MCF 10A (cell line): ENCODE measurements around the gene GDF7. TPM values are rescaled to one million over a fixed set of nuclear protein-coding genes. Genes with fewer than 3 reads are reported as not detected.

Source experiments
- BruUV-seq: library from RNA; stranded (reverse); fragments of 400-500 nt; replicated peaks from 2 replicates; lab custom pipeline; 2021; lab: Mats Ljungman, UMichigan
- CTCF ChIA-PET: fragments of 300-600 bp; sonication (Branson Sonifier 250); formaldehyde crosslinking; extraction: SDS; loops from one replicate; lab custom pipeline; 2021; ENCODE audit warnings: antibody characterized with exemption, inconsistent platforms; lab: Yijun Ruan, JAX
- POLR2A ChIA-PET: fragments of 300-600, 350-650 bp; sonication (Branson Sonifier 250); formaldehyde crosslinking; extraction: SDS; loops from one replicate; lab custom pipeline; 2020; ENCODE audit warnings: antibody characterized with exemption, inconsistent platforms; lab: Yijun Ruan, JAX
- DNase-seq: peaks from one replicate; pipeline ENCODE4 v3.0.0-alpha.2; 2018; ENCODE audit not compliant: unreplicated experiment
- H3K27ac Mint-ChIP-seq: one replicate; pipeline ENCODE4 v1.8.0; 2022; ENCODE audit warnings: mild to moderate bottlenecking, low read depth, mixed read lengths; ENCODE audit not compliant: unreplicated experiment
- H3K27me3 Mint-ChIP-seq: one replicate; pipeline ENCODE4 v1.8.0; 2022; ENCODE audit warnings: mixed read lengths; ENCODE audit not compliant: insufficient read depth, unreplicated experiment
- H3K36me3 Mint-ChIP-seq: one replicate; pipeline ENCODE4 v1.8.0; 2022; ENCODE audit warnings: mild to moderate bottlenecking, moderate library complexity, mixed read lengths; ENCODE audit not compliant: insufficient read depth, unreplicated experiment
- H3K4me1 Mint-ChIP-seq: one replicate; pipeline ENCODE4 v1.8.0; 2022; ENCODE audit warnings: mixed read lengths; ENCODE audit not compliant: insufficient read depth, unreplicated experiment
- H3K4me3 Mint-ChIP-seq: one replicate; pipeline ENCODE4 v1.8.0; 2022; ENCODE audit warnings: mild to moderate bottlenecking, moderate library complexity, mixed read lengths; ENCODE audit not compliant: unreplicated experiment
- H3K9me3 Mint-ChIP-seq: one replicate; pipeline ENCODE4 v1.8.0; 2022; ENCODE audit warnings: mixed read lengths; ENCODE audit not compliant: unreplicated experiment
- CTCF ChIP-seq: fragments of 200-600 bp; IDR thresholded peaks from one replicate; pipeline ENCODE4 v1.8.0; 2022; ENCODE audit warnings: antibody characterized with exemption, mild to moderate bottlenecking; ENCODE audit not compliant: unreplicated experiment
- intact Hi-C: fragments of 100-400 bp; cut with micrococcal nuclease; formaldehyde crosslinking; loops from 2 replicates; pipeline ENCODE4 v1.14.1; 2022
- total RNA-seq: library from RNA; stranded (reverse); gene quantifications from 2 replicates; pipeline ENCODE4 v1.2.3, GENCODE V29; 2022

The GDF7 gene
- total RNA-seq, 1 experiment from 2014 or later, result not detected

DNA sequence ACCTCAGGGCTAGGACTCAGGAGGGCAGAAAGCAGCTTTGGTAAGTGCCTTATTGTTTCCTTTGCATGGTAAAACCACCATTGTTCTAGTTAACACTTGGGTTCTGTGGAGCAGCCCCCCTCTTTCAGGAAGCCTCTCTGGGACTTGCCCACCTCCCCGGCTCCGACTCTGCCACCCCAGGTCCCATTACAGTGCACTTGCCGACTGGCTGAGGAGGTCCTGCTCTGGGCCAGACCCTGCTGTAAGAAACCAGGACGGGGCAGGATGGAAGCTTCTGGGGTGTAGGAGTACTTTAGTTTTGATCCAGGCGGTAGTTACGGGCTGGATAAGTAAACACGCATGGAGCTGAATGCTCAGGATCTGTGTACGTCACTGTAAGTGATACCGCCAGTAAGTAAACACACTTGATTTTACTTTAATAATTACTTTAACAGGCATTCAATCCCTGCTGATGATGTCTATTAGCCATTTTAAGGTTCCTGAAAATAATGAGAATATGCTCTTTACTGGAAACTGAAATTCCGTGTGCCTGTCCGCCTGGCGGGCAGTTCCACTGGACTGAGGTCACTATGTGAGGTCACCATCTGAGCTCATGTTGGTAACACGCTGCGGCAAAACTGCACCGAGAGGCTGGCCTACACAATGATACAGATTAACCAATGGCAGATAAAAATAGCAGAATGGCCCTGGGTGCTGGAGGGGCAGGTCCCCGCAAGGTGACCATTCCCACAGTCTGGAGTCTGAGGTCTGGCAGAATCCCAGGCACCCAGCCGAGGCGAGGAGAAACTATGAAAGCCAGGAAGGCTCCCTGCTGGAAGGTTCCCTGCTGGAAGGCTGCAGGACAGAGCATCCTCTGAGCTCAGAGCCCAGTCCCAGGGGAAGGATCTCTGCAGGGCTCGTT lies 41.2 kb upstream of the GDF7 start:
- Mint-ChIP-seq H3K36me3 (peaks cover 11% of the 10 kb centered on the region), H3K4me3 (no peak overlapping the region), H3K9me3 (no peaks in the 10 kb centered on the region), H3K4me1 (peaks cover 4% of the 10 kb centered on the region), H3K27ac (no peak overlapping the region), H3K27me3 (no peaks in the 10 kb centered on the region)
- no TSS peak for BruUV-seq
- CTCF ChIA-PET, result interaction anchor here (0.6 to 3.4 kb wide), 7 partner anchors 11 to 238 kb away, joined by 3 to 15 read pairs (median 5); no protein-coding TSS in a partner anchor
- no peak for TF ChIP-seq CTCF
- no peak for DNase-seq
- POLR2A ChIA-PET, result interaction anchor here (1.1 kb wide), 1 partner anchor 13 kb away, joined by 4 read pairs; no protein-coding TSS in a partner anchor
- intact Hi-C loops, result no loop called here

DNA sequence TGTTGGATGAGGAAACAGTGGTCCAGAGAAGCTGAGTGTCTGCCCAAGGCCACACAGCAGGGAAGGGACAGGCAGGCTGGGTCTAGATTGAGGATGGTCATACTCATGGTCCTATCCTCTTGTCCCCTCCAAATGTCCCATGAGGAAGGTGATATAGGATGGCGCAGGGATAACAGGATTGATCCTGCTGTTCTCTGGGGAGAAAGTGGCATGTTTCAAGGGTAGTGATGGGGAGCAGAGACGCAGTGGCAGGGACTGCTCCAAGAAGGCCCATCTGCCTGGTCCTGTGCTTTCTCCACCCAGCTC lies 40.6 kb upstream of the GDF7 start:
- BruUV-seq, result no TSS peak
- ChIA-PET CTCF (interaction anchor here (0.7 to 3.4 kb wide), 6 partner anchors 10 to 230 kb away, joined by 3 to 15 read pairs (median 4); no protein-coding TSS in a partner anchor), POLR2A (interaction anchor here (1.1 kb wide), 1 partner anchor 13 kb away, joined by 4 read pairs; no protein-coding TSS in a partner anchor)
- H3K36me3 Mint-ChIP-seq, result peaks cover 11% of the 10 kb centered on the region
- no peaks in the 10 kb centered on the region for H3K9me3 Mint-ChIP-seq
- no peak overlapping the region for H3K27ac Mint-ChIP-seq
- H3K4me3 Mint-ChIP-seq, result no peak overlapping the region
- DNase-seq, result no peak
- TF ChIP-seq CTCF, result no peak
- intact Hi-C loops, result no loop called here
- H3K4me1 Mint-ChIP-seq, result no peaks in the 10 kb centered on the region
- H3K27me3 Mint-ChIP-seq, result no peaks in the 10 kb centered on the region

- BruUV-seq, result no TSS peak
- H3K27me3 Mint-ChIP-seq, result no peaks in the 10 kb centered on the region
- no peak overlapping the region for H3K27ac Mint-ChIP-seq
- H3K4me3 Mint-ChIP-seq, result no peak overlapping the region
- ChIA-PET POLR2A (interaction anchor here (1.1 kb wide), 1 partner anchor 14 kb away, joined by 4 read pairs; no protein-coding TSS in a partner anchor), CTCF (interaction anchor here (0.6 to 3.4 kb wide), 5 partner anchors 9 to 230 kb away, joined by 3 to 15 read pairs (median 3); no protein-coding TSS in a partner anchor)
- no peaks in the 10 kb centered on the region for H3K9me3 Mint-ChIP-seq
- no peak for DNase-seq
- H3K4me1 Mint-ChIP-seq, result no peaks in the 10 kb centered on the region
- intact Hi-C loops, result no loop called here
- TF ChIP-seq CTCF, result no peak
- H3K36me3 Mint-ChIP-seq, result peaks cover 13% of the 10 kb centered on the region
These were observed 40.0 kb upstream of the GDF7 start for GRCh38 chr2:20626698-20627513.
